Retina (tissue), 1 donor: ENCODE measurements around the gene TAF3.

Source experiments
- DNase-seq: peaks from one replicate; pipeline ENCODE4 v3.0.0-alpha.2; 2016

Gene TAF3

DNA sequence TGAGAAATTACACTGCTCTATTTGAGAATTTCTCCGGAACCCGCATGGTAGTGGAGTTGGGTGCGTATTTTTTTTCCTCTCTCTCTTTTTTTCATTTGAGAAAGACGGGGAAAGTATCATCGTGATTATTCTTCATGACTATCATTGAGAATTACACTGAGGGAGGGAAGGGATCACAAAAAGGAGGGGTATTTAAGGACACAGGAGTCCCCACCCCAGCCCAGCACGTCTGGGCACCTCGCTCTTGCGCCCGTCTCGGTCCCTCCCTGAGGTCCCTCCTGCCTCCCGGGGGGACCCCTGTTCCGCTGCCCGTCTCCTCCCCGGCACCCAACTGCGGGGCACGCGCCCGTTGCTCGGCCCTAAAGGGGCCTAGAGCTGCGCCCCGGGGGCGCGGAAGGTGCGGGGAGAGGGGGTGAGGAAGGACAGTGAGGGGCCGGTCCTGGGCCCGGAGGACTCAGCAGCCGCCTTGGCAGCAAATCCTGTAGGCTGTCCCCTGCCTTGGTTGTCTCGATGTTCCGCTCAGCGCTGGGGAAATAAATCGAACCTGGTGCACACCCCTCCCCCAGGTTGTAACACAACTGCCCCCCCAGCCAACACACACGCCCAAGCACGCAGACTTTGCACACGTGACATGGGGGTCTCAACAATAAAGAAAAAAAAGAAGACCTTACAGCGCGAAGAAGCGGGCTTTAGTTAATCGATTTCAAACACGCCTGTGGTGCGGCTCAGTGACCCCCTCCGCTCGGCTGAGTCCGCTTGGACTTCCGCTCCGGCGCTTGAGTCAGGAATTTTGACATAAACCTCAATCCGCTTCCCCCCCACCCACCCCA lies 217.6 kb downstream of the TAF3 start:
- peak; percentile 73 for DNase-seq

- DNase-seq: peak; percentile 18
Measured at GRCh38 chr10:8036506-8037198, 218.3 kb downstream of the TAF3 start.

- DNase-seq: peak; percentile 63
Measured at GRCh38 chr10:8037199-8037801, 219.0 kb downstream of the TAF3 start.

DNA sequence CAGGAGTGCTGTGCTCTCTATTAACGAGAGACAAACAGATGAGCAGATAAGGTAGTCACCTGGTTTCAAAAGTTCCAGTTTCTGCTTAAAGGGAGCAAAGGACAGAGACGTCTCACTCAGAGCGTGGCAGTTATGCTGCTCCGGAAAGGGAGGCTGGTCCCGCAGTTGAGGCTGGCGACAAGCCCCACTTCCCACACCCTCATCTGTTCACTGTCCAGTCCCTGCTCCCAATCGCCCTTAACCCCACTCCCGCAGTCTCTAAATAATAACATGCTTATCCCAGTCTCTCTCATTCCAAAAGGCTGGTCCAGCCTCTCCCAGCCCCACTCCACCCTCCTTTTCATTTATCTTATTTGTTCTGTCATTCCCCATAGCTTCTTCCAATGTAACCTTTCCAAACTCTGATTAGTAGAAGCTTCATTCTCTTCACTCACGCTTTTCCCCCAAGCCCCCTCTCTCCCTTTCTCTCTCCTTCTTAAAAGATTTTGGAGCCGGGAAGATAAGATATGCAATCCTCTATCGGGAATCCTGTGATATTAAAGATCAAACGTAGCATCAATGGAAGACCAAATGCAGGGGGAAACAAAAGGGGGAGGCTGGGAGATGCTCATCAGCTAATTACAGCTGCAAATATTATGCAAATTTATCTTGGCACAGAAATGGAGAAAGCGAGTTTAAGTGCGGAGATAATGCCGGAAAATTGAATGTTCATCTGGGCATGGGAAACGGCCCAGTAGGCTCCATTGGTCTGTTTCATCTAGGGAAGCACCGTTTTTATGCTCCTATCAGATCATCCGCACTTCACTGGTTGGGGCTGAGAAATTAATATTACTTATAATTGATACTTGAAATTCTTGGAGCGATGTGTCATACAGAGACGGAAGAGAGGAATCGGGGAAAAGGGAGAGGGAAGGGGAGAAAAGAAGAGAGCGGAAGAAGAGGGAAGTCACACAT lies 219.9 kb downstream of the TAF3 start:
- DNase-seq: peak; percentile 48

DNA sequence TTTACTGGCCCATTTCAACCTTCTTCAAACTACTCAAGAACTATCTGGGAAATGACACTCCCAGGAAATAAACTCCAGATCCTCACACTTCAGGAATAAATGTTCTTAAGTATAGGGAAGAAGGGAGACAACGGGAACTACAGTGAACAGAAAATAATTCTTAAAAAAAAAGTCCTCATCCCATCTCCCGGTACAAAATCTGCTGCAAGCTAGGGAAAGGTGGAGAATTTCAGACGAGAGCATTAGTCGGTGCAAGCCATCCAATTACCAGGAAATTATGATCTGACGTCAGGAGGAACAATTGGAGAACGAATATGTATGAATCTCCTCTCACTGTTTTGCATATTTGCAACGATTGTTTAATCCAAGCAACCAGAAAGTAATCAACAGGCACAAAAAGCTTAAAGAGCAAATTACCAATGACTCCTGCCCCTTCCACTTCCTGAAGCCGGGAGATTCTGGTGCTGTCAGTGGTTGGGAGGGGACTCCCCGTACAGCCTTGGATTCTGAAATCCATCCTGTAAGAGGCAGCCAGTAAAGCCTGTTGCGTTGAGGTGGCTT lies 221.1 kb downstream of the TAF3 start:
- DNase-seq: peak; percentile 67

- DNase-seq: no peak
Measured at GRCh38 chr10:8040651-8041050, 222.3 kb downstream of the TAF3 start.

DNA sequence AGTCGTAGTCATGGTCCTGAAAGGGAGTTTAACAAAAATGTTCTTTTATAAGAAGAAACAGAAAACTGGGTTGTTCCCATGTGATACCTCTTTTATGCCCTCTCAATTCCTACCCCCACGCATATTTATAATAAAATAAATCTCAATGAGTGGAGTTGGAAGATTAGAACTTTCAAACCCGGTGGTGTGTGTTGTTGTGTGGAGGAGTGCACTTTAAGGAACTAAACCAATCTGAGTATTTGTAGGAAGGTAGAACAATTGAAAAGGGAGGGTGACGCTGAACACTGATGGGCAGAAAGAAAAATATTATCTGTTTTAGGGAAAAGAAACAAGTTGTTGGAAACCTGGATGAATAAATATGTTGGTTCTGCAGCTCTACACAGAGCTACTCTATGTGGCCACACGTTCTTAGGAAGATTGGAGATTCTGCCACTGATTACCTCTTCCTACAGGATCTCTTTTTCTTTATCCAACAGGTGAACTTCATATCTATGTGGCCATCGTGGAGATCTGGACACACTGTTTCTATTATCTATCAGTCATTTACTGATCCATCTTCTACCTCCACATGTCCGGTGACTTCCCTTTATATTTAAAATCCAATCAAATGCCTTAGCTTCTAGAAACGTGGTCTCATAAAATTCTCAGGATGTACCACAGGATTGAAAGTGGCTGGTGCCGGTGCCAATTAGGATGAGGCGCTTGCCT lies 223.1 kb downstream of the TAF3 start:
- peak; percentile 39 for DNase-seq

- DNase-seq: peak; percentile 51
Measured at GRCh38 chr10:8041992-8042720, 223.9 kb downstream of the TAF3 start.

- DNase-seq: peak; percentile 68
Measured at GRCh38 chr10:8042721-8043568, 224.6 kb downstream of the TAF3 start.

GRCh38 chr10:8043569-8044306 lies 225.4 kb downstream of the TAF3 start:
- DNase-seq: peak; percentile 44

GRCh38 chr10:8044331-8044907 lies 226.1 kb downstream of the TAF3 start:
- DNase-seq: peak; percentile 27

DNA sequence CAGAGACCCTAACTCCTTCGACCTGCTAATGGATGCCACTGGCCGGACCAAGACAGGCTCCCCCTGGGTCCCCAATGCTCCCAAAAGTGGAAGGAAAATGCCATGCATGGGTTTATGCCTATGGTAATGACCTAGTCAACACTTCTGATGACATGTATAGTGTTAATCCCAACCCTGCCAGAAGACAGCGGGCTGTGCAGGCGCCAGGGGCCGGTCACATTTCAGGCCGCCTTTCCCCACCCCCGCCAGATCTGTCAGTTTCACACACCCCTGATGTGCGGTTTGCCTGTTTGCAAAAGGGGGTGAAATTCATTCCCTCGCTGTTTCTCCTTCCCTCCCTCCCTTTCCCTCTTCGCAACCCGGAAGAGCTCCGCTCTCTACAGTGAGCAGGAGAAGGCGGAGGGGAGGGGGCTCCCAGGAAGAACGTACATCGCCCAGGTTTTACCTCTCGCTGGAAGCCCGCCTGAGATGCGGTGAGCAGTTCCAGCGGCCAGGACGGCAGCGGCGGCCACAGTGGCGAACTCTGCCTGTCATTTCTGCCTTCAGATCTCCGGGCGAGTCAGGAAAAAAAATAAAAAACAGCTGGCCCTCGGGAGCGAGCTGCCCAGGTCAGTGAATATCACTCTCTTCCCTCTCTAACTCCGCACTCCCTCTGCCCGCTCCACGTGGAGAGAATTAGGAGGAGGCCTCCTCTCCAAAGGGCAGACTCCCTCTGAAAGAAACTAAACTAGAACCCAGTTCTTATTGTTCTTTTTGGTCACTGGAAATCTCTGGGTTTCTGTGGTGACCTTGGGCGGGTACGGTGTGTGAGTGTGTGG lies 226.8 kb downstream of the TAF3 start:
- DNase-seq: peak; percentile 76

DNA sequence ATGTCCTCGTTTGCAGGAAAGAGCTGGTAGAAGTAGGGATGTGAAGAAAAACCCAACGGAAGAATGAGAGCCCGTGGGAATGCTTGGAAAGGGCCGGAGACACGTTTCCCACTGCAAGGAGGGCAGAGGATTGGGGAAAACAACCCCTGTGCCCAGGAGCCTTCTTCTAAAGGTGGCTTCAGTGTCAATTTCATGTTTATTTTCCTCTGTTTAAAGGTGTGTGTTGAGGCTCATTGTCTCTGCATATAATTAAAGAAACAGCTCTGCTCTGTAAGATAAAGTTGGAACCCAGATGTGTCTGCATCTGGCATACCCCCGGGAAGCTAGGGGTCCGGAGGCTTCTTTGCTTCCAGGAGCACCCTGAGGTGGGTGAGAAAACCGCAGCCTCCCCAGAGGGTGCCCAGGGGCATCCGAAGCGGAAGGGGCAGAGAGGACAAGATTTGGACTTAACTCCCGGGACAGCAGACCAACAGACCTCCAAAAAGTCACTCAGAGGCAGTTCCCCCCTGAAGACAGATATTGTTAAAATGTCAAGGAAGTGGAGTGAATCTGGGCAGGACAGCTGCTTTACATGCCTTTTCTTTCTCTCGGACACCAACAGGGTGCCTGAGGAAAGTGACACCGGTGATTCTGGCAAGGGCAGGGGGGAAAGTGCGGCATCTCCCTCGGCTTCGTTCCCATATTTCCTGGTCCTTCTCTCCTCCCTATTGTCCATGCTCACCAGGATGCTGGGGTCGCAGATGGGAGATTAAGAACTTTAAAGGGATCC lies 227.6 kb downstream of the TAF3 start:
- DNase-seq: no peak

DNA sequence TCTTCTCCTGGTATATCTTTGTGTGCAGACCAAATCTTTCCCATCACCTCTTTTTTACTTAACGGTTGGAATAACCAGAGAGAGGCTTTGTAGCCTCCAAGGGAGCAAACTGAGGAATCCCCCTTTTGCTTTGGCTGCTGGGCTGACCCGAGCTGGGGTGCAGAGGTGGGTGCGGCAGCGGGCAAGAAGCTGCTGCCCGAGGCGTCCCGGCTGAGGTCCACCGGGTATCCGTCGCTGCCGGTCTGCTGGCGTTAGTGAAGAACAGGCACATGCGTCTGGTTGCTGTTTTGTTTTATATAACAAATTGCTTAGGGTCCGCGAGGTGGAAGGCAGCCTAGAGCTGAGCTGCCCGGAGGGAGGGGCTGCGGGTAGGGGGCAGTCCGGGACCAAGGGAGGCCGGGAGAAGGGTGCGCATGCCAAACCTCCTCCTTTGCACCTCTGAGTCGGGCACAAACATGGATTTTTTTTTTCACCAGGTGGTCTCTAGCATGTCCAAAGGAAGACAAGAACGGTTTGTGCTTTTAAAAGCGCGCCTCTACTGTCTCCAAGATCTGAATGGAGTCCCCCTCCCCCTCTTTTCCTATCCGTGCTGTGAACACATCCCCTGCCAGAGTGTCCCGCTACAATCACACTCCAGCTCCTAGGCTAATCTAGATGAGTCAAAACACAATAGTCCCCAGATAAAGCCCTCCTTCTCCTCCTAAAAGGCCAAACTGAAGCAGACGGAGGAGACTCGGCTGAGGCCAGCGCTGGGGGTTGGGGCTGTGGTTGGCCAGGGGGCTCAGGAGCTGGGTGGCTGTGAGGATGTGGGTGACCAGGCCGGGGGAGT lies 229.4 kb downstream of the TAF3 start:
- DNase-seq: peak; percentile 70

DNA sequence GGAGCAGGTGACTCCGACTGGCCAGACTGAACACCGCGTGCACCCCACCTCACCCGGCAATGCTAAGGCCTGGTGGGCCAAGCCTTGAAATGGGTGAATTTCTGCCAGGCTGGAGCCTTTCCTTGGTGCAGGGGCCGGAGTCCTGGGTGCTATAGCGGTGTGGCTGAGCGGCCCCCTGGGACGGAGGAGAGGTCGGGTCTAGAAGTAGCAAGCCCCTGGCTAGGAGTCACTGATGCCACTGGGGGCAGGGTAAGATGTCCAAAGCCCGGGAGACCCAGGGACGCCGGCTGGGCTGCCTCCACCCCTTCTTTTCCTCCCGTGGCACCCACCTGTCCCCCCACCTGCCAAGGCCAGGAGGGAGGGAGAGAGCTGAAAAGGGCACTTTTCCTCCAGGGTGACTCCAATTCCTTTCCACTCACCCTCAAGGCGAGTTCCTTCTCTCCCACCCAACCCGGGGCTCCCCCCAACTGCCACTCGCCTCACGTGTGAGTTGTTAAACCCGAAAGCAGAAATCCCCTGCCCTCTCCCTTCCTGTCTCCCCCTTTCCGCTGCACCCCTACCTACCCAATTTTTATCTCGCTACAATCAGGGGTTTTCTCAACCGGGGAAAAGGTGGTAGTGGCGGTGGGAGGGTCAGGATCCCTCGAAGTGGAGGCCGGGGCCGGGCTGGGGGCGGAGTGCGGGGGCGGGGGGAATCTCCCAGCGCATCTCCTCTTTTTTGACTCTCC lies 230.1 kb downstream of the TAF3 start:
- no peak for DNase-seq
